Transverse colon (tissue), 3 donors: Measurements from ENCODE around the gene TPSAB1.

Experiments used
- POLR2A ChIP-seq: fragments of 450-650 bp; IDR thresholded peaks from one replicate; pipeline ENCODE4 v1.6.1; 2016; ENCODE audit warnings: antibody characterized with exemption, mild to moderate bottlenecking, moderate library complexity
- TF ChIP-seq, protein P1 (sequence below), 5 experiments: fragments of 200-600 bp in 3 of 5; fragments of 450-650 bp in 2 of 5; sonication (generic) in 3 of 5; IDR thresholded peaks; 1 replicate in 2 of 5; 2 replicates in 3 of 5; pipeline ENCODE4 v1.5.1; 2016 to 2017; ENCODE audit warnings: antibody characterized with exemption in 5 of 5, inconsistent platforms in 3 of 5, mild to moderate bottlenecking in 2 of 5, moderate library complexity in 1 of 5

DNA sequence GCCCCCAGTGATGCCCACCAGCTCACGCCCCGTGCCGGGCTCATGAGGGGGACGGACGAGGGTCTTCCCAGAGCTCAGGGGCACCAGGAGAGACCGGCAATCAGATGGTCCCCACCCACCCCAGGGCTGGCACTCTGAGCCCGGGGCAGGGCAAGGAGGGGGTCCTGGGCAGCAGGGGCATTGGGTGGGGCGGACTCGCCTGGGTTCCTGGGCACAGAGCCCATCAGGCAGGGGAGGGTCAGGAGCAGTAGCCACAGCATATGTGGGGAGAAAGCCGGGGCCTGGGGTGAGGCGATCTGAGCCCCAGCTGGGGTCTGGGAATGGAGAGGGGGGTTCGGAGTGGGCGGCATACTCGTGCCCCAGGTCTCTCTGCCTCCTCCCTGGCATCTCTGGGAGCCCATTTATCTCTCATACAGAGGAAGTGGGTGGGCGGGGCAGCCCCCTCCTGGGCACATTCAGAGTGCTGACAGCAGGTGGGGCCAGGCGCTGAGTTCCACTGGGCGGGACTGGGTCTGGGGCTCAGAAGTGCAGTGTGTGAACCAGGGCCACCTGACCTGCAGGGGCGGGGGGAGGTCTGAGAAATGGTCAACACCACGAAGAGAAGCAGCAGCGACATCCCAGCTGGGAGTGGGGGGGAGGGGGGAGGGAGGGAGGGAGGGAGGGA lies 48.4 kb downstream of the TPSAB1 start:
- TF ChIP-seq, protein P1, sequence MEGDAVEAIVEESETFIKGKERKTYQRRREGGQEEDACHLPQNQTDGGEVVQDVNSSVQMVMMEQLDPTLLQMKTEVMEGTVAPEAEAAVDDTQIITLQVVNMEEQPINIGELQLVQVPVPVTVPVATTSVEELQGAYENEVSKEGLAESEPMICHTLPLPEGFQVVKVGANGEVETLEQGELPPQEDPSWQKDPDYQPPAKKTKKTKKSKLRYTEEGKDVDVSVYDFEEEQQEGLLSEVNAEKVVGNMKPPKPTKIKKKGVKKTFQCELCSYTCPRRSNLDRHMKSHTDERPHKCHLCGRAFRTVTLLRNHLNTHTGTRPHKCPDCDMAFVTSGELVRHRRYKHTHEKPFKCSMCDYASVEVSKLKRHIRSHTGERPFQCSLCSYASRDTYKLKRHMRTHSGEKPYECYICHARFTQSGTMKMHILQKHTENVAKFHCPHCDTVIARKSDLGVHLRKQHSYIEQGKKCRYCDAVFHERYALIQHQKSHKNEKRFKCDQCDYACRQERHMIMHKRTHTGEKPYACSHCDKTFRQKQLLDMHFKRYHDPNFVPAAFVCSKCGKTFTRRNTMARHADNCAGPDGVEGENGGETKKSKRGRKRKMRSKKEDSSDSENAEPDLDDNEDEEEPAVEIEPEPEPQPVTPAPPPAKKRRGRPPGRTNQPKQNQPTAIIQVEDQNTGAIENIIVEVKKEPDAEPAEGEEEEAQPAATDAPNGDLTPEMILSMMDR (IDR thresholded peaks at IDR 0.05), result no peak
- TF ChIP-seq POLR2A, result no peak
